OCI-LY7 (cell line): ENCODE data around the gene HS3ST2. TPM values are rescaled to one million over a fixed set of nuclear protein-coding genes. Genes with fewer than 3 reads are reported as not detected.

Experiments used
- BruUV-seq: library from RNA; stranded (reverse); fragments of 400-500 nt; replicated peaks from 2 replicates; lab custom pipeline; 2021; lab: Mats Ljungman, UMichigan
- CTCF ChIA-PET: fragments of 300-600 bp; sonication (Branson Sonifier 250); formaldehyde crosslinking; loops from one replicate; lab custom pipeline; 2022; ENCODE audit warnings: antibody characterized with exemption; ENCODE audit not compliant: unreplicated experiment; lab: Charles Lee
- POLR2A ChIA-PET: fragments of 300-600 bp; sonication (Branson Sonifier 250); formaldehyde crosslinking; loops from one replicate; lab custom pipeline; 2022; ENCODE audit warnings: antibody characterized with exemption; lab: Charles Lee
- DNase-seq: peaks from one replicate; pipeline ENCODE4 v3.0.0-alpha.2; 2015; ENCODE audit warnings: low spot score
- H2AFZ ChIP-seq: fragments of 200-600 bp; sonication (generic), shearing (Covaris generic); 2 replicates; pipeline ENCODE4 v1.6.1; 2014; ENCODE audit warnings: mild to moderate bottlenecking, antibody characterized with exemption, low read length, moderate library complexity
- H3K27ac ChIP-seq: fragments of 200-600 bp; sonication (generic); 2 replicates; pipeline ENCODE4 v1.5.1; 2014; ENCODE audit warnings: mixed run types, low read depth, mild to moderate bottlenecking, moderate library complexity, low read length, inconsistent platforms; ENCODE audit not compliant: poor library complexity, severe bottlenecking
- H3K36me3 ChIP-seq: fragments of 200-600 bp; sonication (generic); 2 replicates; pipeline ENCODE4 v1.6.1; 2014; ENCODE audit warnings: mild to moderate bottlenecking, antibody characterized with exemption, low read length, moderate library complexity, mixed read lengths; ENCODE audit not compliant: insufficient read depth
- H3K4me1 ChIP-seq: fragments of 200-600 bp; sonication (generic); 2 replicates; pipeline ENCODE4 v1.5.1; 2014; ENCODE audit warnings: mild to moderate bottlenecking, low read length; ENCODE audit not compliant: insufficient read depth, poor library complexity, severe bottlenecking
- H3K4me2 ChIP-seq: fragments of 200-600 bp; sonication (generic); 2 replicates; pipeline ENCODE4 v1.6.1; 2014; ENCODE audit warnings: mild to moderate bottlenecking, low read length
- H3K4me3 ChIP-seq: fragments of 200-600 bp; sonication (generic); 2 replicates; pipeline ENCODE4 v1.5.1; 2014; ENCODE audit warnings: mild to moderate bottlenecking, low read depth, low read length; ENCODE audit not compliant: poor library complexity, severe bottlenecking
- H3K79me2 ChIP-seq: fragments of 200-600 bp; sonication (generic); 2 replicates; pipeline ENCODE4 v1.6.1; 2016; ENCODE audit warnings: low read depth, mild to moderate bottlenecking, low read length, moderate library complexity, mixed read lengths; ENCODE audit not compliant: insufficient read depth
- H3K9me2 ChIP-seq: fragments of 200-600 bp; sonication (generic); 2 replicates; pipeline ENCODE4 v1.6.1; 2016; ENCODE audit warnings: mild to moderate bottlenecking, low read length, mixed read lengths; ENCODE audit not compliant: insufficient read depth
- H3K9me3 ChIP-seq: fragments of 200-600 bp; sonication (generic); 2 replicates; pipeline ENCODE4 v1.6.1; 2014; ENCODE audit warnings: mild to moderate bottlenecking, mixed run types, low read length, mixed read lengths
- H4K20me1 ChIP-seq: fragments of 200-600 bp; sonication (generic); 2 replicates; pipeline ENCODE4 v1.6.1; 2014; ENCODE audit warnings: mild to moderate bottlenecking, antibody characterized with exemption, low read length, moderate library complexity, mixed read lengths; ENCODE audit not compliant: insufficient read depth
- EZH2phosphoT487 ChIP-seq: fragments of 200-600 bp; sonication (generic); IDR thresholded peaks from 2 replicates; pipeline ENCODE4 v1.6.1; 2018; ENCODE audit warnings: low read depth, borderline replicate concordance, mild to moderate bottlenecking, mixed run types, antibody characterized with exemption, low read length, moderate library complexity, mixed read lengths
- intact Hi-C: fragments of 100-400 bp; cut with micrococcal nuclease; formaldehyde crosslinking; loops from one replicate; pipeline ENCODE4 v1.10.0; 2022; ENCODE audit not compliant: unreplicated experiment
- total RNA-seq, 2 experiments: library from RNA; depleted of rRNA in 1 of 2; stranded (reverse); fragments of >200 nt in 1 of 2; shearing (Covaris generic) in 1 of 2; gene quantifications; 2 replicates each; pipeline ENCODE4 v1.2.3, GENCODE V29; 2014 to 2022
- TF ChIP-seq, protein P1 (sequence below): fragments of 200-600 bp; sonication (generic); conservative IDR thresholded peaks from 2 replicates; pipeline ENCODE4 v1.5.1; 2014; ENCODE audit warnings: mild to moderate bottlenecking, antibody characterized with exemption, low read length, moderate library complexity, mixed read lengths

Gene HS3ST2
- total RNA-seq, 2 experiments from 2014 or later = not detected

DNA sequence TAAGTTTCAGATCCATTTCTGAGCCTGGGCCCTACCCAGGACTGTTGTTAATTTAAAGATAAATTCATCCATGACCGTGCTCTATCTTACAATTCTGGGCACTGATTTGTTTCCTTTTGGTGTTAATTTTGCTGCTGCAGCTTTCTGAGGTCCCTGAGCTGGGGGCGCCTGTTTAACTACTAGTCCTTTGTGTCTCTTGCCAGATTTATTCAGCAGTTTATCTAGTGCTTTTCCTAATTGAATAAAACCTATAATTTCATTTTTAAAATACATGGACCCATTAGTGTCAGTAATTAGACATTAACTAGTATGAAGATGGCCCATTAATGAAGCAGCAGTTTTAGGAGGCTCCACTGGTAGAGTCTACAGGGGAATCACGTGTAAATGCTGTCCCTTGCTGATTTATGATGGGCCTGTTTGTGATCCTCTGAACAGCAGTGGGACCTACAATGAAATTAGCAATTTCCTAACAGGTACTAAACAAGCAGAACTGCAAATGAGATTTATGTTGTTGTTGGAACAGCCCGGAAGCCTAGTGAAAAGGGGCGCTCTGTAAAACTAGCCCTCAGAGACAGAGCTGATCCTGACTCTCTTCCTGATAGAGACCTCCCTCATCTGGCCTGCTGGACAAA, 54.7 kb downstream of the HS3ST2 start:
- ChIA-PET POLR2A (interaction anchor here (0.7 kb wide), 1 partner anchor 229 kb away, joined by 6 read pairs; no protein-coding TSS in a partner anchor), CTCF (no interaction called here)
- Histone ChIP-seq H3K4me3 (no peak overlapping the region), H3K79me2 (no peaks in the 10 kb centered on the region), H3K4me1 (no peaks in the 10 kb centered on the region), H3K9me2 (no peaks in the 10 kb centered on the region; the same call in 1 of the 2 replicates), H3K27ac (no peak overlapping the region), H2AFZ (no peak overlapping the region), H3K9me3 (no peaks in the 10 kb centered on the region), H3K4me2 (no peak overlapping the region), H4K20me1 (no peaks in the 10 kb centered on the region), H3K36me3 (no peaks in the 10 kb centered on the region)
- intact Hi-C loops = no loop called here
- BruUV-seq = no TSS peak
- no peak for TF ChIP-seq EZH2phosphoT487
- TF ChIP-seq, protein P1, sequence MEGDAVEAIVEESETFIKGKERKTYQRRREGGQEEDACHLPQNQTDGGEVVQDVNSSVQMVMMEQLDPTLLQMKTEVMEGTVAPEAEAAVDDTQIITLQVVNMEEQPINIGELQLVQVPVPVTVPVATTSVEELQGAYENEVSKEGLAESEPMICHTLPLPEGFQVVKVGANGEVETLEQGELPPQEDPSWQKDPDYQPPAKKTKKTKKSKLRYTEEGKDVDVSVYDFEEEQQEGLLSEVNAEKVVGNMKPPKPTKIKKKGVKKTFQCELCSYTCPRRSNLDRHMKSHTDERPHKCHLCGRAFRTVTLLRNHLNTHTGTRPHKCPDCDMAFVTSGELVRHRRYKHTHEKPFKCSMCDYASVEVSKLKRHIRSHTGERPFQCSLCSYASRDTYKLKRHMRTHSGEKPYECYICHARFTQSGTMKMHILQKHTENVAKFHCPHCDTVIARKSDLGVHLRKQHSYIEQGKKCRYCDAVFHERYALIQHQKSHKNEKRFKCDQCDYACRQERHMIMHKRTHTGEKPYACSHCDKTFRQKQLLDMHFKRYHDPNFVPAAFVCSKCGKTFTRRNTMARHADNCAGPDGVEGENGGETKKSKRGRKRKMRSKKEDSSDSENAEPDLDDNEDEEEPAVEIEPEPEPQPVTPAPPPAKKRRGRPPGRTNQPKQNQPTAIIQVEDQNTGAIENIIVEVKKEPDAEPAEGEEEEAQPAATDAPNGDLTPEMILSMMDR = no peak
- DNase-seq = no peak

DNA sequence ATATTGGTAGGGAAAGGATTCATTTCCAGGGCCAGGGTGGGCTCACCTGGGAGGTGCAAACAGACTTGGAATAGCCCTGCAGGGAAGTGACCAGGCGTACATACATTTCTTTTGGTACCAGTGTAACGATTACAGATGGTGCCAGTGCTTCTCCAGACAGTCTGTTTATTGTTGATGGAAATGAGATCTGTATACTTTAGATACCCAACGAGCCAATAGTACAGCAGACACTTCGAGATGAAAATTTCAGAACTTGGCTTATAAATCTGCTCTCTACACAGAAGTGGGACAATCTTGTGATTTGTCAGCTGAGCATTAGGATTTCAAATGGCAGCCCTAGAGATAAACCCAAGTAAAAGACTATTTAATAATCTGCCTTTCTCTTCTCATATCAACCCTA, 57.9 kb downstream of the HS3ST2 start:
- Histone ChIP-seq H3K36me3 (no peaks in the 10 kb centered on the region), H4K20me1 (no peaks in the 10 kb centered on the region), H2AFZ (no peak overlapping the region), H3K4me2 (no peak overlapping the region), H3K4me3 (no peak overlapping the region), H3K9me2 (no peaks in the 10 kb centered on the region; the same call in 1 of the 2 replicates), H3K79me2 (no peaks in the 10 kb centered on the region), H3K4me1 (no peaks in the 10 kb centered on the region), H3K9me3 (no peaks in the 10 kb centered on the region), H3K27ac (no peak overlapping the region)
- BruUV-seq = no TSS peak
- ChIA-PET CTCF (no interaction called here), POLR2A (no interaction called here)
- no peak for DNase-seq
- no peak for TF ChIP-seq EZH2phosphoT487
- TF ChIP-seq, protein P1 = no peak
- intact Hi-C loops = no loop called here

DNA sequence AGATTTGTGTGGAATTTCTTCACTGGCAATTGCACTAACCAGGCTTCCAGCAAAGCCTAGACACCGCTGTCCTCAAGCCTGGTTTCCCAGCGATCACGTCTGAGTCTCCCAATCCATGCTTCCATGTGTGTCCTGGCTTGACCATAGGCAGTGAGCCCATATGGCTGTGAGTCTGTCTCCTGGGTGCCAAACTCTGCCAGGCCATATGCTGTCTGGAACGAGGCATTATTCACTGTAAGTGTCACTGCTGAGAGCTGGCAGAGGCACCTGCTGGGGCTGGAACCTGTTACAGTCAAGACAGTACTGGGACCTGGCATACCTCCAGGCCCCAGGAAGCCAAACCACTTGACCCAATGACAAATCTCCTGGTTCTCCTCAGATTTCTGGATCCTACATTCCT, 60.4 kb downstream of the HS3ST2 start:
- H3K4me3 ChIP-seq = no peak overlapping the region
- H3K79me2 ChIP-seq = no peaks in the 10 kb centered on the region
- H3K27ac ChIP-seq = no peak overlapping the region
- H3K4me1 ChIP-seq = no peaks in the 10 kb centered on the region
- BruUV-seq = no TSS peak
- no peak overlapping the region for H2AFZ ChIP-seq
- POLR2A ChIA-PET = no interaction called here
- DNase-seq = no peak
- no peaks in the 10 kb centered on the region for H3K9me3 ChIP-seq
- CTCF ChIA-PET = no interaction called here
- TF ChIP-seq, protein P1 = no peak
- TF ChIP-seq EZH2phosphoT487 = no peak
- H3K4me2 ChIP-seq = no peak overlapping the region
- H3K9me2 ChIP-seq = no peaks in the 10 kb centered on the region
- no peaks in the 10 kb centered on the region for H3K36me3 ChIP-seq
- intact Hi-C loops = no loop called here
- no peaks in the 10 kb centered on the region for H4K20me1 ChIP-seq
